ENCODE results near the gene CFAP99. TPM values are rescaled to one million over a fixed set of nuclear protein-coding genes. Genes with fewer than 3 reads are reported as not detected.
A peak's percentile ranks its signal among the peaks of the same experiment; 100 is the strongest.

Gene CFAP99
- total RNA-seq, 2 experiments from 2014 or later: not detected

- peaks cover 16% of the 10 kb centered on the region for H3K4me1 Mint-ChIP-seq (ENCODE audit: low read depth)
- no peak for ATAC-seq
- H3K4me3 Mint-ChIP-seq: no peak overlapping the region
- no peak overlapping the region for H3K27ac Mint-ChIP-seq
- H3K9me3 Mint-ChIP-seq (ENCODE audit: insufficient read depth): no peaks in the 10 kb centered on the region
- H3K27me3 Mint-ChIP-seq (ENCODE audit: low read depth): no peaks in the 10 kb centered on the region
- DNase-seq: no peak
- ChIA-PET CTCF (interaction anchor here (0.6 kb wide), 1 partner anchor 289 kb away, joined by 3 read pairs; no protein-coding TSS in a partner anchor), POLR2A (no interaction called here)
- peaks cover 65% of the 10 kb centered on the region for H3K36me3 Mint-ChIP-seq (ENCODE audit: low read depth)
Observed at GRCh38 chr4:2507855-2508254, 89.1 kb downstream of the CFAP99 start.

- H3K4me3 Mint-ChIP-seq: no peak overlapping the region
- peaks cover 74% of the 10 kb centered on the region for H3K36me3 Mint-ChIP-seq (ENCODE audit: low read depth)
- H3K9me3 Mint-ChIP-seq (ENCODE audit: insufficient read depth): no peaks in the 10 kb centered on the region
- no peak for DNase-seq
- H3K4me1 Mint-ChIP-seq (ENCODE audit: low read depth): peaks cover 16% of the 10 kb centered on the region
- ChIA-PET POLR2A (no interaction called here), CTCF (no interaction called here)
- H3K27me3 Mint-ChIP-seq (ENCODE audit: low read depth): no peaks in the 10 kb centered on the region
- H3K27ac Mint-ChIP-seq: peak overlapping the region; percentile 20
- ATAC-seq: no peak
Observed at GRCh38 chr4:2510351-2511259, 91.8 kb downstream of the CFAP99 start.

- Mint-ChIP-seq H3K4me3 (no peak overlapping the region), H3K9me3 (ENCODE audit: insufficient read depth) (no peaks in the 10 kb centered on the region), H3K27me3 (ENCODE audit: low read depth) (no peaks in the 10 kb centered on the region), H3K36me3 (ENCODE audit: low read depth) (peaks cover 73% of the 10 kb centered on the region), H3K4me1 (ENCODE audit: low read depth) (peaks cover 16% of the 10 kb centered on the region), H3K27ac (peak overlapping the region; percentile 68)
- peak; percentile 37 for ATAC-seq
- POLR2A ChIA-PET: no interaction called here
- CTCF ChIA-PET: interaction anchor here (0.7 kb wide), 1 partner anchor 24 kb away, joined by 3 read pairs; no protein-coding TSS in a partner anchor
- DNase-seq: no peak
Observed at GRCh38 chr4:2511645-2512131, 92.9 kb downstream of the CFAP99 start.

Other genes starting within 250 kb of the CFAP99 start
- 10 to 100 TPM; 22.0 to 25.8 TPM for gene HAUS3, start 176.8 kb upstream of the CFAP99 start, total RNA-seq
- gene POLN, start 176.8 kb upstream of the CFAP99 start, total RNA-seq: 1 to 10 TPM; 2.4 to 2.5 TPM
- gene MXD4, start 156.8 kb upstream of the CFAP99 start, total RNA-seq: 1 to 10 TPM; 5.9 to 6.9 TPM
- gene ZFYVE28, start 310 bp upstream of the CFAP99 start, total RNA-seq: 1 to 10 TPM; 6.1 to 6.3 TPM
- 100 to 1,000 TPM; 105 to 118 TPM for gene RNF4, start 50.2 kb downstream of the CFAP99 start, total RNA-seq
- gene FAM193A, start 117.7 kb downstream of the CFAP99 start, total RNA-seq: 10 to 100 TPM; 31.9 to 33.0 TPM